Sigmoid colon (tissue), 7 donors: ENCODE data around the gene GLG1. TPM values are rescaled to one million over a fixed set of nuclear protein-coding genes. Genes with fewer than 3 reads are reported as not detected.
"Not testable (repeated sequence)": the region's sequence is repeated elsewhere in the genome, so short reads cannot be mapped to it uniquely, and the experiment has no call there.

ENCODE experiments used
- DNase-seq: peaks from one replicate; pipeline ENCODE4 v3.0.0-alpha.2; 2019
- H3K27ac ChIP-seq, 4 donors: fragments of 200-600 bp; sonication (generic); one replicate each; pipeline ENCODE4 v1.5.1; 2016 to 2019; ENCODE audit warnings: mild to moderate bottlenecking in 1 of 4
- H3K27me3 ChIP-seq, 3 donors: fragments of 200-600 bp; sonication (generic); one replicate each; pipeline ENCODE4 v1.5.1; 2019; ENCODE audit warnings: mild to moderate bottlenecking in 1 of 3
- H3K36me3 ChIP-seq, 4 donors: fragments of 200-600 bp; sonication (generic); one replicate each; pipeline ENCODE4 v1.5.1; 2016 to 2019
- H3K4me1 ChIP-seq, 4 donors: fragments of 200-600 bp; sonication (generic); one replicate each; pipeline ENCODE4 v1.5.1; 2017 to 2019
- H3K4me3 ChIP-seq, 4 donors: fragments of 200-600 bp; sonication (generic); one replicate each; pipeline ENCODE4 v1.5.1; 2017 to 2019; ENCODE audit warnings: mild to moderate bottlenecking in 2 of 4, moderate library complexity in 1 of 4
- H3K9me3 ChIP-seq, 4 donors: fragments of 200-600 bp in 3 of 4; sonication (generic) in 3 of 4; one replicate each; pipeline versions ENCODE4 v1.5.1 to v1.6.1; 2013 to 2019
- EP300 ChIP-seq, 4 donors: sonication (generic); formaldehyde crosslinking; IDR thresholded peaks; one replicate each; pipeline ENCODE4 v1.6.1; 2017; ENCODE audit warnings: antibody characterized with exemption in 4 of 4
- POLR2A ChIP-seq, 2 donors: fragments of 450-650 bp; IDR thresholded peaks; one replicate each; pipeline ENCODE4 v1.6.1; 2016; ENCODE audit warnings: antibody characterized with exemption in 2 of 2, mild to moderate bottlenecking in 2 of 2, moderate library complexity in 2 of 2
- POLR2AphosphoS5 ChIP-seq, 4 donors: sonication (generic); formaldehyde crosslinking; IDR thresholded peaks; one replicate each; pipeline ENCODE4 v1.6.1; 2017; ENCODE audit warnings: antibody characterized with exemption in 4 of 4
- WGBS, 2 donors: extraction: QIAGEN DNeasy Blood & Tissue Kit; methylation state at CpG; one replicate each; pipeline ENCODE4 v1.1.7; 2013; 5-methylcytosine and 5-hydroxymethylcytosine counted together
- intact Hi-C: fragments of 100-400 bp; cut with DNase I; formaldehyde crosslinking; loops from one replicate; pipeline ENCODE4 v1.15.1; 2023
- polyA plus RNA-seq, 3 donors: library from polyadenylated mRNA; stranded (reverse); fragments of 200-250 nt; gene quantifications; one replicate each; pipeline ENCODE4 v1.2.3, GENCODE V29; 2013
- total RNA-seq, 4 donors: library from RNA; depleted of rRNA; stranded (reverse); fragments of >200 nt; gene quantifications; one replicate each; pipeline ENCODE4 v1.1.0, GENCODE V29; 2016
- TF ChIP-seq, protein P1 (sequence below), 4 experiments: fragments of 450-650 bp in 3 of 4; fragments of 200-600 bp in 1 of 4; IDR thresholded peaks; one replicate each; pipeline ENCODE4 v1.5.1; 2016 to 2019; ENCODE audit warnings: antibody characterized with exemption in 4 of 4, mild to moderate bottlenecking in 3 of 4, moderate library complexity in 2 of 4
- donor health status: healthy with polysubstance abuse.
- donor health status: Bipolar disorder and iron deficiency.
- donor health status: healthy.

Gene GLG1
- 100 to 1,000 TPM in 2 of 4 donors, 10 to 100 TPM in 2; 78.7 to 138 (median 98.3) TPM for total RNA-seq
- polyA plus RNA-seq = 10 to 100 TPM in 1 of 3 donors, 1 to 10 TPM in 2; 4.2 to 59.2 (median 9.2) TPM

DNA sequence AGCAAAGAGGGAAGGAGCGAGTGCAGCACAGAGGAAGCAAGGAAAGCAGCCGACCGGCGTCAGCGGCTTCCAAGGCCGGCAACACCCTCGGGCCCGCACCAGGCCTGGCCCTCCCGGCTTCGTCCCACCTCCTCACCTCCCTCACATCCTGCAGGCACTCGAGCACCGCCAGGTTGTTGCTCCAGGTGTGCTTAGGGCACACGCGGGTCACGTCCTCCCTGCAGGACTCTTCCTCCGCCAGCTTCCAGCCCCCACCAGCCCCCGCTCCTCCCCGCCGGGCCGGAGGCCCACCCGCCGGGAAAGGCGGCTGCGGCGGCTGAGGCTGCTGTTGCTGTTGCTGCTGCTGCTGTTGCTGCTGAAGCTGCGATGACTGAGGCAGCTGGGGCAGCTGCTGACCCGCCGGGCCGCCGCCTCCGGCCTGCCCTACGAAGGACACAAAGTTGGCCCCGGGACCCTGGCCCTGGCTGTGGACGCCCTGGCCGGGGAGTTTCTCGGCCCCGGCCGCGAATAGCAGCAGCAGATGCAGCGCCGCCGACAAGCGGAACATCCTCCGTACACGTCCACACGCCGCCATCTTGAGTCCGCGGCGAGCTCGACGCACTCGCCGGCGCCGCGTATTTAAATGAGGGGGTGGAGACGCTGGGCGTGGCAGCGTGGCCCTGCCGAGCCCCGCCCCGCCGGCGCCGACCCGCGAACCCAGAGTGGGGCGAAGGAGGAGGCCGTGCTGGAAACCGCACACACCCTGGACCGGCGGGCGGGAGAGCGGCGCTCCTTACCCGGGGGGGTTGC, at the start of gene GLG1:
TSS of gene GLG1 (minus strand) at position 594 of the 789 bp plus-strand sequence. CDS start at position 574, 20 bp downstream.
- DNase-seq = peak; percentile 94
- intact Hi-C loops = loop anchor here (5.0 to 10.0 kb wide), 2 partner anchors 144 to 508 kb away; partner anchors contain the start of gene LDHD
- TF ChIP-seq POLR2AphosphoS5 (IDR thresholded peaks at IDR 0.05) (peak; percentile 90 to 98 (median 96)), EP300 (IDR thresholded peaks at IDR 0.05) (no peak), POLR2A (IDR thresholded peaks at IDR 0.05) (peak; percentile 80 to 86)
- TF ChIP-seq, protein P1, sequence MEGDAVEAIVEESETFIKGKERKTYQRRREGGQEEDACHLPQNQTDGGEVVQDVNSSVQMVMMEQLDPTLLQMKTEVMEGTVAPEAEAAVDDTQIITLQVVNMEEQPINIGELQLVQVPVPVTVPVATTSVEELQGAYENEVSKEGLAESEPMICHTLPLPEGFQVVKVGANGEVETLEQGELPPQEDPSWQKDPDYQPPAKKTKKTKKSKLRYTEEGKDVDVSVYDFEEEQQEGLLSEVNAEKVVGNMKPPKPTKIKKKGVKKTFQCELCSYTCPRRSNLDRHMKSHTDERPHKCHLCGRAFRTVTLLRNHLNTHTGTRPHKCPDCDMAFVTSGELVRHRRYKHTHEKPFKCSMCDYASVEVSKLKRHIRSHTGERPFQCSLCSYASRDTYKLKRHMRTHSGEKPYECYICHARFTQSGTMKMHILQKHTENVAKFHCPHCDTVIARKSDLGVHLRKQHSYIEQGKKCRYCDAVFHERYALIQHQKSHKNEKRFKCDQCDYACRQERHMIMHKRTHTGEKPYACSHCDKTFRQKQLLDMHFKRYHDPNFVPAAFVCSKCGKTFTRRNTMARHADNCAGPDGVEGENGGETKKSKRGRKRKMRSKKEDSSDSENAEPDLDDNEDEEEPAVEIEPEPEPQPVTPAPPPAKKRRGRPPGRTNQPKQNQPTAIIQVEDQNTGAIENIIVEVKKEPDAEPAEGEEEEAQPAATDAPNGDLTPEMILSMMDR (IDR thresholded peaks at IDR 0.05) = no peak
- Histone ChIP-seq H3K27ac (peak within 1 kb of the TSS; percentile 93 to 99 (median 96)), H3K9me3 (no peaks in the 10 kb centered on the region), H3K36me3 (no peaks in the 10 kb centered on the region), H3K4me3 (peak within 1 kb of the TSS; percentile 77 to 99 (median 84)), H3K4me1 (peaks cover 0 to 36% (median 33%) of the 10 kb centered on the region in 4 donors), H3K27me3 (no peaks in the 10 kb centered on the region)
- WGBS, 2 donors = 0% methylated on average over 77 of the region's 77 CpGs

DNA sequence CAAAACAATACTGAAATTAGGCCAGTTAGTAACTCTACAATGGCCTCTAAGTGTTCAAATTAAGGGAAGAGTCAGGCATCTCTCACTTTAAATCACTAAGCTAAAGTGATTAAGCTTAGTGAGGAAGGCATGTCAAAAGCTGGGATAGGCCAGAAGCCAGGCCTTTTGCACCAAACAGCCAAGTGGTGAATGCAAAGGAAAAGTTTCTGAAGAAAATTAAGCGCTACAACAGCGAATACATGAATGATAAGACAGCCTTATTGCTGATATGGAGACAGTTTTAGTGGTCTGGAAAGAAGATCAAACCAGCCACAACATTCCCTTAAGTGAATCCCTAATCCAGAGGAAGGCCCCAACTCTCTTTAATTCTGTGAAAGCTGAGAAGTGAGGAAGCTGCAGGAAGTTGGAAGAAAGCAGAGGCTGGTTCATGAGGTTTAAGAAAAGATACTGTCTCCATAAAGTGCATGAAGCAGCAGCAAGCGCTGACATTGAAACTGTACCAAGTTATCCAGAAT, 47.7 kb upstream of the GLG1 start:
- WGBS, 2 donors = 96 to 98% methylated on average over 3 of the region's 3 CpGs
- H3K9me3 ChIP-seq = no peaks in the 10 kb centered on the region
- no peak overlapping the region for H3K4me3 ChIP-seq
- H3K4me1 ChIP-seq = no peaks in the 10 kb centered on the region
- H3K27ac ChIP-seq = no peak overlapping the region
- no peak for DNase-seq
- no peaks in the 10 kb centered on the region for H3K27me3 ChIP-seq
- H3K36me3 ChIP-seq = peaks cover 0 to 34% (median 7%) of the 10 kb centered on the region in 4 donors
- TF ChIP-seq, protein P1 (IDR thresholded peaks at IDR 0.05) = no peak
- TF ChIP-seq POLR2AphosphoS5 (IDR thresholded peaks at IDR 0.05) (no peak), EP300 (IDR thresholded peaks at IDR 0.05) (no peak), POLR2A (IDR thresholded peaks at IDR 0.05) (no peak)
- intact Hi-C loops = no loop called here

DNA sequence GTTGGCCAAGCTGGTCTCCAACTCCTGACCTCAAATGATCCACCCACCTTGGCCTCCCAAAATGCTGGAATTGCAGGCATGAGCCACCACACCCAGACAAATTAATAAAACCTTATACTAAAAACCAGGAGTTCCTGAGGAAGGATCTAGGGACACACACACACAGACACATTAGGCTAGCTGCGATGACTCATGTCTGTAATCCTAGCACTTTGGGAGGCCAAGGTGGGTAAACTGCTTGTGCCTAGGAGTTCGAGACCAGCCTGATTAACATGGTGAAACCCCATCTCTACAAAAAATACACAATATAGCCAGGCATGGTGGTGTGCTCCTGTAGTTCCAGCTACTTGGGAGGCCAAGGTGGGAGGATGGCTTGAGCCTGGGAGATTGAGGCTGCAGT, 46.0 kb upstream of the GLG1 start:
- H3K9me3 ChIP-seq, DNase-seq, H3K4me3 ChIP-seq, H3K4me1 ChIP-seq, H3K27ac ChIP-seq, H3K27me3 ChIP-seq, intact Hi-C loops: not testable (repeated sequence)
- WGBS, 2 donors = 96 to 97% methylated on average over 2 of the region's 2 CpGs
- H3K36me3 ChIP-seq = peaks cover 0 to 36% (median 6%) of the 10 kb centered on the region in 4 donors

DNA sequence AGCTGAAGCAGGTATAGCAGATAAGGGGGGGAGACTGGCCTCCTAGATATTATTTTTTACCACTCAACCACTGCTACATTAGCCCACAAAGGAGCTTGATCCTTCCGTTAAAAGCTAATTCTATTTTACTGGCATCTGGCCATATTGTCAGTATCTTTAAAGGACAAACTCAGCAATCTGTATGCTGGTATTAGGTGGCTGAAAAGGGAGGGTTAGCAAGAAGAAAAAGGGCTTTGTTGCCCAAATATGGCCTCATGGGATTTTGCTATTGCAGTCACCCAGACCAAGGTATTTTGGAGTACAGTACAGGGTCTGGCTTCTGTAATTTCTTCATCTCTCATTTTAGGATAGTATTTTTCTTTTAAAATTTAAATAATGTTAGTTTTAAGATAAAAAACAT, 45.3 kb upstream of the GLG1 start:
- H3K36me3 ChIP-seq = peaks cover 0 to 37% (median 8%) of the 10 kb centered on the region in 4 donors
- no peak for DNase-seq
- H3K4me3 ChIP-seq = no peak overlapping the region
- no peaks in the 10 kb centered on the region for H3K27me3 ChIP-seq
- no peaks in the 10 kb centered on the region for H3K9me3 ChIP-seq
- H3K4me1 ChIP-seq = no peaks in the 10 kb centered on the region
- WGBS, 2 donors = 75 to 90% methylated on average over 1 of the region's 1 CpG
- no peak overlapping the region for H3K27ac ChIP-seq
- intact Hi-C loops = no loop called here
- TF ChIP-seq EP300 (IDR thresholded peaks at IDR 0.05) (no peak), POLR2AphosphoS5 (IDR thresholded peaks at IDR 0.05) (no peak), POLR2A (IDR thresholded peaks at IDR 0.05) (no peak)
- TF ChIP-seq, protein P1 (IDR thresholded peaks at IDR 0.05) = no peak

DNA sequence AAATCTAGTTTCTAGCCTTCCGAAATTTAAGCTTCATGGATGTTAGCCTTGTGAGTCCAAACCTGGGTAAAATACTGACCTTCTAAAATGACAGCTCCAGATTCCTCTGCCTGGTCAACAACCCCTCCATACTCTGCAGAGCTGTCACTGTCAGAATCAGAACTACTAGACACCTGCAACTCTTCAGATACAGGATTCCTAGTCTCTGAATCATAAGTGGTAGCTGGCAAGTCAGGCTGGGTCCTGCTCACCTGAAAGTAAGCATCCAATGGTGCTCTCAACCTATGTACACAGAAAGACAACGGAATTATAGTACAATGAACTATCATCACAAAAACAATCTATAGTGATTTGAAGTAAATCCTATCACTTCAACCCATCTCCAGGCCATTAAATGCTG, 44.9 kb upstream of the GLG1 start:
- intact Hi-C loops = no loop called here
- no peaks in the 10 kb centered on the region for H3K27me3 ChIP-seq
- 76 to 85% methylated on average over 2 of the region's 2 CpGs for whole genome bisulfite sequencing, 2 donors
- peaks cover 0 to 41% (median 10%) of the 10 kb centered on the region in 4 donors for H3K36me3 ChIP-seq
- no peak overlapping the region for H3K27ac ChIP-seq
- no peaks in the 10 kb centered on the region for H3K4me1 ChIP-seq
- TF ChIP-seq POLR2A (IDR thresholded peaks at IDR 0.05) = no peak
- TF ChIP-seq, protein P1 (IDR thresholded peaks at IDR 0.05) = no peak
- TF ChIP-seq EP300 (IDR thresholded peaks at IDR 0.05) = no peak
- TF ChIP-seq POLR2AphosphoS5 (IDR thresholded peaks at IDR 0.05) = no peak
- no peak overlapping the region for H3K4me3 ChIP-seq
- DNase-seq = no peak
- no peaks in the 10 kb centered on the region for H3K9me3 ChIP-seq
